HEK293 (cell line): ENCODE results near the gene OR4D10.

Source experiments
- CTCF ChIP-seq: fragments of 450-650 bp; formaldehyde crosslinking; IDR thresholded peaks from 2 replicates; pipeline ENCODE4 v1.5.1; 2016; ENCODE audit warnings: missing biosample characterization, missing genetic modification characterization
- TCF7L2 ChIP-seq: IDR thresholded peaks from 2 replicates; pipeline ENCODE4 v1.6.1; 2011; ENCODE audit warnings: low read depth, mild to moderate bottlenecking, inconsistent platforms, low read length, moderate library complexity, borderline replicate concordance
- ZNF155 ChIP-seq: fragments of 450-650 bp; formaldehyde crosslinking; IDR thresholded peaks from 2 replicates; pipeline ENCODE4 v1.5.1; 2016; ENCODE audit warnings: missing biosample characterization, missing genetic modification characterization
- ZNF280D ChIP-seq: fragments of 450-650 bp; formaldehyde crosslinking; IDR thresholded peaks from 2 replicates; pipeline ENCODE4 v1.5.1; 2016; ENCODE audit warnings: missing biosample characterization, missing genetic modification characterization
- ZNF335 ChIP-seq: fragments of 450-650 bp; formaldehyde crosslinking; conservative IDR thresholded peaks from 2 replicates; pipeline ENCODE4 v1.5.1; 2016; ENCODE audit warnings: missing biosample characterization, missing genetic modification characterization
- ZNF530 ChIP-seq: fragments of 450-650 bp; formaldehyde crosslinking; IDR thresholded peaks from 2 replicates; pipeline ENCODE4 v1.5.1; 2016; ENCODE audit warnings: low read depth, missing biosample characterization, missing genetic modification characterization
- ZNF660 ChIP-seq: fragments of 450-650 bp; IDR thresholded peaks from 2 replicates; pipeline ENCODE4 v1.5.1; 2018; ENCODE audit warnings: missing biosample characterization, mild to moderate bottlenecking, missing genetic modification characterization

GRCh38 chr11:59425131-59425530 is 48.0 kb upstream of the OR4D10 start:
- TF ChIP-seq CTCF (tag by site-specific recombination) = no peak
- TF ChIP-seq ZNF280D (tag by site-specific recombination) = no peak
- TF ChIP-seq ZNF530 (tag by site-specific recombination) = no peak
- TF ChIP-seq ZNF335 (tag by site-specific recombination) = no peak
- no peak for TF ChIP-seq TCF7L2
- TF ChIP-seq ZNF660 (tag by site-specific recombination) = no peak
- TF ChIP-seq ZNF155 (tag by site-specific recombination) = no peak
